ENCODE results near the gene CAMK4. TPM values are rescaled to one million over a fixed set of nuclear protein-coding genes. Genes with fewer than 3 reads are reported as not detected.

CAMK4 gene
- total and polyA plus RNA-seq, 9 donors = 0.36 to 5.0 (median 1.4) TPM

GRCh38 chr5:111432883-111433536 lies 208.8 kb downstream of the CAMK4 start:
- no peak for DNase-seq
- Histone ChIP-seq H3K27ac (no peak overlapping the region), H3K9me3 (no peaks in the 10 kb centered on the region), H3K36me3 (no peaks in the 10 kb centered on the region), H3K27me3 (no peaks in the 10 kb centered on the region), H3K4me1 (ENCODE audit: insufficient read depth) (no peaks in the 10 kb centered on the region), H3K4me3 (no peak overlapping the region)
- TF ChIP-seq POLR2A (IDR thresholded peaks at IDR 0.05) (no peak), EP300 (IDR thresholded peaks at IDR 0.05) (no peak), CTCF (IDR thresholded peaks at IDR 0.05) (no peak)
- intact Hi-C loops (cut with DNase I) = no loop called here

GRCh38 chr5:111434800-111435199 lies 210.6 kb downstream of the CAMK4 start:
- Histone ChIP-seq H3K27me3 (no peaks in the 10 kb centered on the region), H3K4me3 (no peak overlapping the region), H3K27ac (no peak overlapping the region), H3K9me3 (no peaks in the 10 kb centered on the region), H3K36me3 (no peaks in the 10 kb centered on the region), H3K4me1 (ENCODE audit: insufficient read depth) (no peaks in the 10 kb centered on the region)
- intact Hi-C loops (cut with DNase I) = no loop called here
- TF ChIP-seq POLR2A (IDR thresholded peaks at IDR 0.05) = no peak
- no peak for TF ChIP-seq EP300 (IDR thresholded peaks at IDR 0.05)
- DNase-seq = no peak
- WGBS, 3 donors = 89 to 93% (median 92%) methylated on average over 1 of the region's 1 CpG

- Histone ChIP-seq H3K27me3 (no peaks in the 10 kb centered on the region), H3K36me3 (no peaks in the 10 kb centered on the region), H3K27ac (no peak overlapping the region), H3K4me3 (no peak overlapping the region), H3K9me3 (no peaks in the 10 kb centered on the region), H3K4me1 (ENCODE audit: insufficient read depth) (no peaks in the 10 kb centered on the region)
- TF ChIP-seq POLR2A (IDR thresholded peaks at IDR 0.05) (no peak), CTCF (IDR thresholded peaks at IDR 0.05) (no peak), EP300 (IDR thresholded peaks at IDR 0.05) (no peak)
- intact Hi-C loops (cut with DNase I) = no loop called here
- 76 to 94% (median 88%) methylated on average over 1 of the region's 1 CpG for WGBS, 3 donors
- no peak for DNase-seq
These were observed 215.4 kb downstream of the CAMK4 start for GRCh38 chr5:111439473-111440075.

- DNase-seq = no peak
- no peak for TF ChIP-seq EP300 (IDR thresholded peaks at IDR 0.05)
- TF ChIP-seq CTCF (IDR thresholded peaks at IDR 0.05) = no peak
- TF ChIP-seq POLR2A (IDR thresholded peaks at IDR 0.05) = no peak
- WGBS, 3 donors = 25 to 41% (median 30%) methylated on average over 1 of the region's 1 CpG
- intact Hi-C loops (cut with DNase I) = no loop called here
- H3K4me1 ChIP-seq (ENCODE audit: insufficient read depth) = no peaks in the 10 kb centered on the region
- no peaks in the 10 kb centered on the region for H3K36me3 ChIP-seq
- H3K27me3 ChIP-seq = no peaks in the 10 kb centered on the region
- no peaks in the 10 kb centered on the region for H3K9me3 ChIP-seq
- H3K4me3 ChIP-seq = no peak overlapping the region
- no peak overlapping the region for H3K27ac ChIP-seq
These were observed 222.9 kb downstream of the CAMK4 start for GRCh38 chr5:111447099-111447498.

- DNase-seq = no peak
- intact Hi-C loops (cut with DNase I) = no loop called here
- Histone ChIP-seq H3K4me1 (ENCODE audit: insufficient read depth) (no peaks in the 10 kb centered on the region), H3K27me3 (no peaks in the 10 kb centered on the region), H3K9me3 (no peaks in the 10 kb centered on the region), H3K36me3 (no peaks in the 10 kb centered on the region), H3K27ac (no peak overlapping the region), H3K4me3 (no peak overlapping the region)
- 46 to 82% (median 72%) methylated on average over 2 of the region's 2 CpGs for WGBS, 3 donors
- TF ChIP-seq EP300 (IDR thresholded peaks at IDR 0.05) (no peak), CTCF (IDR thresholded peaks at IDR 0.05) (no peak), POLR2A (IDR thresholded peaks at IDR 0.05) (no peak)
These were observed 223.6 kb downstream of the CAMK4 start for GRCh38 chr5:111447822-111448221.
